Smooth muscle cell (in vitro differentiated cells): Measurements from ENCODE around the gene SAXO2. TPM values are rescaled to one million over a fixed set of nuclear protein-coding genes. Genes with fewer than 3 reads are reported as not detected.
"Not testable (repeated sequence)": the region's sequence is repeated elsewhere in the genome, so short reads cannot be mapped to it uniquely, and the experiment has no call there.

ENCODE experiments used
- DNase-seq: peaks from one replicate; lab custom pipeline; 2025; ENCODE audit not compliant: unreplicated experiment; lab: John Stamatoyannopoulos, UW
- H2AFZ ChIP-seq: fragments of 200-600 bp; sonication (generic); 2 replicates; pipeline ENCODE4 v1.6.0; 2016; ENCODE audit warnings: antibody characterized with exemption, low read depth, mild to moderate bottlenecking
- H3F3A ChIP-seq: fragments of 200-600 bp; sonication (generic); 2 replicates; pipeline ENCODE4 v1.6.0; 2017; ENCODE audit warnings: antibody characterized with exemption, low read depth
- H3K27ac ChIP-seq: fragments of 200-600 bp; sonication (generic); 2 replicates; pipeline ENCODE4 v1.5.1; 2016; ENCODE audit warnings: low read depth, mild to moderate bottlenecking
- H3K27me3 ChIP-seq: fragments of 200-600 bp; sonication (generic); 2 replicates; pipeline ENCODE4 v1.6.1; 2016; ENCODE audit warnings: low read depth, mild to moderate bottlenecking
- H3K36me3 ChIP-seq: fragments of 200-600 bp; sonication (generic); 2 replicates; pipeline ENCODE4 v1.5.1; 2016; ENCODE audit warnings: low read depth
- H3K4me1 ChIP-seq: fragments of 200-600 bp; sonication (generic); 2 replicates; pipeline ENCODE4 v1.5.1; 2016; ENCODE audit warnings: low read depth
- H3K4me2 ChIP-seq: fragments of 200-600 bp; sonication (generic); 2 replicates; pipeline ENCODE4 v1.6.0; 2016; ENCODE audit warnings: mild to moderate bottlenecking
- H3K4me3 ChIP-seq: fragments of 200-600 bp; sonication (generic); 2 replicates; pipeline ENCODE4 v1.5.1; 2016; ENCODE audit warnings: mild to moderate bottlenecking
- H3K79me2 ChIP-seq: fragments of 200-600 bp; sonication (generic); 2 replicates; pipeline ENCODE4 v1.6.0; 2016; ENCODE audit warnings: low read depth, mild to moderate bottlenecking
- H3K9ac ChIP-seq: fragments of 200-600 bp; sonication (generic); 2 replicates; pipeline ENCODE4 v1.6.0; 2016; ENCODE audit warnings: low read depth
- H3K9me3 ChIP-seq: fragments of 200-600 bp; sonication (generic); replicated peaks from 2 replicates; pipeline ENCODE4 v1.5.1; 2016; ENCODE audit warnings: low read depth
- H4K20me1 ChIP-seq: fragments of 200-600 bp; sonication (generic); 2 replicates; pipeline ENCODE4 v1.6.0; 2016; ENCODE audit warnings: low read depth
- WGBS: methylation state at CpG from one replicate; pipeline ENCODE4 v1.1.7; 2016; ENCODE audit warnings: low lambda C conversion rate; 5-methylcytosine and 5-hydroxymethylcytosine counted together
- polyA plus RNA-seq: library from polyadenylated mRNA; unstranded; fragments of >200 nt; fragmentation: Nextera tagmentation; extraction: Ambion mirVana; gene quantifications from 2 replicates; pipeline ENCODE4 v1.2.1, GENCODE V29; 2016
- total RNA-seq: library from RNA; depleted of rRNA; stranded (reverse); fragments of >200 nt; gene quantifications from 2 replicates; pipeline ENCODE4 v1.2.3, GENCODE V29; 2014
- TF ChIP-seq, protein P1 (sequence below): fragments of 200-600 bp; sonication (generic); IDR thresholded peaks from 2 replicates; pipeline ENCODE4 v1.5.1; 2017; ENCODE audit warnings: borderline replicate concordance, mild to moderate bottlenecking, antibody characterized with exemption; ENCODE audit not compliant: insufficient read depth, poor library complexity, severe bottlenecking

Gene SAXO2
- total and polyA plus RNA-seq, 2 experiments from 2014 or later = 0.54 to 1.2 TPM

DNA sequence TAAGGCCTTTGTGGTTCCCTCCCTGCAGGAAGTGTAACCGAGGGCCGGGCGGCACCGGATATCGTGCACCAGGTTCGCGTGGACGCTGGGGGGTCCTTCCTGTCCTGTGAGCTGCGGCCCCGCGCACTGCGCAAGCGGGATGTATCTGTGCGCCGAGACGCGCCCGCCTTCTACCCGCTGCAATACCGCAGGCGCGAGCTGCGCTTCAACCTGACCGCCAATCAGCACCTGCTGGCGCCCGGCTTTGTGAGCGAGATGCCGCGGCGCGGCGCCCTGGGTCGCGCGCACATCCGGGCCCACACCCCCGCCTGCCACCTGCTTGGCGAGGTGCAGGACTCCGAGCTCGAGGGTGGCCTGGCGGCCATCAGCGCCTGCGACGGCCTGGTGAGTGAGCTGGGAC is 35.9 kb downstream of the SAXO2 start:
- TF ChIP-seq, protein P1, sequence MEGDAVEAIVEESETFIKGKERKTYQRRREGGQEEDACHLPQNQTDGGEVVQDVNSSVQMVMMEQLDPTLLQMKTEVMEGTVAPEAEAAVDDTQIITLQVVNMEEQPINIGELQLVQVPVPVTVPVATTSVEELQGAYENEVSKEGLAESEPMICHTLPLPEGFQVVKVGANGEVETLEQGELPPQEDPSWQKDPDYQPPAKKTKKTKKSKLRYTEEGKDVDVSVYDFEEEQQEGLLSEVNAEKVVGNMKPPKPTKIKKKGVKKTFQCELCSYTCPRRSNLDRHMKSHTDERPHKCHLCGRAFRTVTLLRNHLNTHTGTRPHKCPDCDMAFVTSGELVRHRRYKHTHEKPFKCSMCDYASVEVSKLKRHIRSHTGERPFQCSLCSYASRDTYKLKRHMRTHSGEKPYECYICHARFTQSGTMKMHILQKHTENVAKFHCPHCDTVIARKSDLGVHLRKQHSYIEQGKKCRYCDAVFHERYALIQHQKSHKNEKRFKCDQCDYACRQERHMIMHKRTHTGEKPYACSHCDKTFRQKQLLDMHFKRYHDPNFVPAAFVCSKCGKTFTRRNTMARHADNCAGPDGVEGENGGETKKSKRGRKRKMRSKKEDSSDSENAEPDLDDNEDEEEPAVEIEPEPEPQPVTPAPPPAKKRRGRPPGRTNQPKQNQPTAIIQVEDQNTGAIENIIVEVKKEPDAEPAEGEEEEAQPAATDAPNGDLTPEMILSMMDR = no peak
- no peak for DNase-seq
- Histone ChIP-seq H3K79me2 (no peaks in the 10 kb centered on the region), H3K9ac (no peak overlapping the region), H3K27me3 (no peaks in the 10 kb centered on the region), H3K9me3 (no peaks in the 10 kb centered on the region), H4K20me1 (no peaks in the 10 kb centered on the region), H3K4me1 (no peaks in the 10 kb centered on the region), H3K4me3 (no peak overlapping the region), H3F3A (no peaks in the 10 kb centered on the region), H3K27ac (no peak overlapping the region), H3K4me2 (no peak overlapping the region), H2AFZ (no peak overlapping the region), H3K36me3 (no peaks in the 10 kb centered on the region)
- 97% methylated on average over 44 of the region's 44 CpGs for WGBS

DNA sequence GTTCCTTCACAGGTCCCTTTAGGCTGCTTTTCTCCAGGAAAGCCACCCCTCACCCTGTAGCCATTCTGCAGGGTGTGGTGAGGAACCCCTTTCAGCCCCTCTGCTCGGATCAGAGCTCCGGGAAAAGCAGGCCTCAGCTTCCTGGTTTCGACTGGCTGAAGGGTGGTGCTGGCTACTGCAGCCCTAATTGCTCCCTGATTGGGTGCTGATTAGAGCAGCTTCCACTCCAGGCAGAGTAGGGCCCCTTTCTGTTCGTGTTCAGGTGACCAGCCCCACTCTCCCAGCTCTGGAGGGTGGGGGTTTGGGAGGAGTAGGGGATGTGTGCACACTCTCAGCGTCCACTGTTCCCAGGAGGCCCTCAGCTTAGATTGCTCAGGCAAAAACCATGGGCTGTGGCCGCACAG is 36.9 kb downstream of the SAXO2 start:
- H3K9me3 ChIP-seq, H3K4me1 ChIP-seq, H3F3A ChIP-seq, H3K4me2 ChIP-seq, H3K27ac ChIP-seq, H3K79me2 ChIP-seq, H4K20me1 ChIP-seq, DNase-seq, H3K27me3 ChIP-seq, H3K9ac ChIP-seq, H3K36me3 ChIP-seq, H3K4me3 ChIP-seq, H2AFZ ChIP-seq: not testable (repeated sequence)
- 81% methylated on average over 4 of the region's 6 CpGs for WGBS

DNA sequence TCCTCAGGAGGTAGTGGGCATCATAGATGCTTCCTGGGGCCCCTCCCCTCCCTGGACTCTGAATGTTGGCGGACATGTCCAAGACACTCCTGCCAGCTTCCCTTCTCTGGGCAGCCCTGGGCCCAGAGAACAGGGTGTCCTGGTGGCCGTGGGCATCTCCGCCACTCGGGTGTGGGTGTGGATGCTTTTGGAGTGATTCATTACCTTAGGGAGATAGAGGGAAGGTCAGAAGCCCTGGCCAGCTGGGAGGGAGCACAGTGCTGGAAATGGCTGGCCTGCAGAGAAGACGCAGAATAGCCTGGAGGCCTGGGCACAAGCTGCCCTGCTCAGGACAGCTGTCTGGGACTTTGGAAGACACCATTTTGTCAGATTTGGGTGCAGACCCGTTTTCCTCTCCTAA is 37.7 kb downstream of the SAXO2 start:
- not testable (repeated sequence) for H3K9ac ChIP-seq, H3K79me2 ChIP-seq, H3F3A ChIP-seq, H3K4me1 ChIP-seq, H3K27ac ChIP-seq, H2AFZ ChIP-seq, H3K4me2 ChIP-seq, H3K4me3 ChIP-seq, DNase-seq, H3K27me3 ChIP-seq, H4K20me1 ChIP-seq, H3K9me3 ChIP-seq, H3K36me3 ChIP-seq
- WGBS = 32% methylated on average over 6 of the region's 6 CpGs

DNA sequence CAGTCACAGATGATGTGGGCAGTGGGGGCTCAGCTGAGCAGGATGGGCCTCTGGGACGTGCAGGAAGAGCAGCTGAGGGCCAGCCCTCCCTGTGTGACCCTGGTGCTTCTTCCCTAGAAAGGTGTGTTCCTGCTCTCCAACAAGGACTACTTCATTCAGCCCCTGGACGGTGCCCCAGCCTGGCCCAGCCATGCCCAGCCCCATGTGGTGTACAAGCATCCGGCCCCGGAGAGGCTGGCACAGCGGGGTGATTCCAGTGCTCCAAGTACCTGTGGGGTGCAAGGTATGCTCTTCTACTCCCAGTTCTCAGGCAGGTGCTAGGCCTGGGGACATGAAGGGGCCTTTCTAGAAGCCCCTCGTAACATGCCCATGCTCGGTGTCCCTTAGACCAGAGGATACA is 38.3 kb downstream of the SAXO2 start:
- TF ChIP-seq, protein P1 = no peak
- no peaks in the 10 kb centered on the region for H4K20me1 ChIP-seq
- WGBS = 87% methylated on average over 7 of the region's 7 CpGs
- H2AFZ ChIP-seq = no peak overlapping the region
- no peaks in the 10 kb centered on the region for H3K4me1 ChIP-seq
- no peaks in the 10 kb centered on the region for H3K36me3 ChIP-seq
- H3K9ac ChIP-seq = no peak overlapping the region
- no peaks in the 10 kb centered on the region for H3F3A ChIP-seq
- no peak overlapping the region for H3K27ac ChIP-seq
- no peak overlapping the region for H3K4me3 ChIP-seq
- no peak for DNase-seq
- H3K27me3 ChIP-seq = no peaks in the 10 kb centered on the region
- no peak overlapping the region for H3K4me2 ChIP-seq
- H3K9me3 ChIP-seq = no peaks in the 10 kb centered on the region
- H3K79me2 ChIP-seq = no peaks in the 10 kb centered on the region
